ENCODE measurements around the gene CSNK2A2. TPM values are rescaled to one million over a fixed set of nuclear protein-coding genes. Genes with fewer than 3 reads are reported as not detected.

The CSNK2A2 gene
- total and polyA plus RNA-seq, 9 of the 15 experiments (the other 6 are each of a cell fraction or from before 2014, with no cell fraction given), result 20.8 to 109 (median 44.7) TPM

DNA sequence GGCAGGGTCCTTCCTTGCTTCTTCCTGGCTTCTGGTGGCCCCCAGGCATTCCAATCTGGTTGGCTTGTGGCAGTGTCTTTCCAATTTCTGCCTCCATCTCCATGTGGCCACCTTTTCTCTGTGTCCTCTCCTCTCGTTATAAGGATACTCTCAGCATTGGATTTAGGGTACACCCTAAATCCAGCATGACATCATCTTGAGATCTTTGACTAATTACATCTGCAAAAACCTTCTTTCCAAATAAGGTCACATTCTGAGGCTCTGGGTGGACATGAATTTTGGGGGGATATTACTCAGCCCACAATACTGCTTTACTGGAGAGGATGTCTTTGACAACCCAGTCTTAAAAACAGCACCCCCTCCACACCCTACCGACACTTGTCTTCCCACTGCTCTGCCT is 49.8 kb downstream of the CSNK2A2 start:
- no peaks in the 10 kb centered on the region for H3K79me2 ChIP-seq (ENCODE audit: control insufficient read depth, insufficient read depth, low read length)
- FAIRE-seq (no peak), DNase-seq (ENCODE audit: extremely low read depth in 1 of 4, low spot score in 3 of 4) (no peak), ATAC-seq (no peak)
- H2AFZ ChIP-seq (ENCODE audit: low read depth, low read length), result no peak overlapping the region
- TF ChIP-seq, protein P1, sequence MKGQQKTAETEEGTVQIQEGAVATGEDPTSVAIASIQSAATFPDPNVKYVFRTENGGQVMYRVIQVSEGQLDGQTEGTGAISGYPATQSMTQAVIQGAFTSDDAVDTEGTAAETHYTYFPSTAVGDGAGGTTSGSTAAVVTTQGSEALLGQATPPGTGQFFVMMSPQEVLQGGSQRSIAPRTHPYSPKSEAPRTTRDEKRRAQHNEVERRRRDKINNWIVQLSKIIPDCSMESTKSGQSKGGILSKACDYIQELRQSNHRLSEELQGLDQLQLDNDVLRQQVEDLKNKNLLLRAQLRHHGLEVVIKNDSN (CRISPR knock-in tag; IDR thresholded peaks at IDR 0.05), result no peak
- TF ChIP-seq ATF1 (CRISPR knock-in tag; IDR thresholded peaks at IDR 0.05), result no peak
- TF ChIP-seq ATF1 (tag; IDR thresholded peaks at IDR 0.05), result no peak
- TF ChIP-seq ZFPM2 (CRISPR knock-in tag; IDR thresholded peaks at IDR 0.05), result no peak
- no peak for TF ChIP-seq TOE1 (IDR thresholded peaks at IDR 0.05; ENCODE audit: borderline replicate concordance)
- TF ChIP-seq TOE1 (CRISPR knock-in tag; IDR thresholded peaks at IDR 0.05; ENCODE audit: borderline replicate concordance, low read depth), result no peak
- TF ChIP-seq, protein P2, sequence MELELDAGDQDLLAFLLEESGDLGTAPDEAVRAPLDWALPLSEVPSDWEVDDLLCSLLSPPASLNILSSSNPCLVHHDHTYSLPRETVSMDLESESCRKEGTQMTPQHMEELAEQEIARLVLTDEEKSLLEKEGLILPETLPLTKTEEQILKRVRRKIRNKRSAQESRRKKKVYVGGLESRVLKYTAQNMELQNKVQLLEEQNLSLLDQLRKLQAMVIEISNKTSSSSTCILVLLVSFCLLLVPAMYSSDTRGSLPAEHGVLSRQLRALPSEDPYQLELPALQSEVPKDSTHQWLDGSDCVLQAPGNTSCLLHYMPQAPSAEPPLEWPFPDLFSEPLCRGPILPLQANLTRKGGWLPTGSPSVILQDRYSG (tag; conservative IDR thresholded peaks at IDR 0.05; ENCODE audit: low read depth), result no peak
- TF ChIP-seq, protein P3, sequence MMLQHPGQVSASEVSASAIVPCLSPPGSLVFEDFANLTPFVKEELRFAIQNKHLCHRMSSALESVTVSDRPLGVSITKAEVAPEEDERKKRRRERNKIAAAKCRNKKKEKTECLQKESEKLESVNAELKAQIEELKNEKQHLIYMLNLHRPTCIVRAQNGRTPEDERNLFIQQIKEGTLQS (IDR thresholded peaks at IDR 0.05), result 0 out of 2 replicates have a peak, but pooled peaks have one; percentile 15
- TF ChIP-seq, protein P3 (CRISPR knock-in tag; conservative IDR thresholded peaks at IDR 0.05), result no peak
- ChIA-PET POLR2A (interaction anchor here (0.6 to 0.8 kb wide), 2 partner anchors 9 to 238 kb away, joined by 3 read pairs; no protein-coding TSS in a partner anchor), CTCF (ENCODE audit: low intra/inter-chr PET ratio) (no interaction called here)
- H3K4me2 ChIP-seq (ENCODE audit: insufficient read depth, low read length), result no peak overlapping the region
- H3K36me3 ChIP-seq (ENCODE audit: control insufficient read depth, insufficient read depth, low read length), result no peaks in the 10 kb centered on the region
- WGBS (ENCODE audit: insufficient coverage, low coverage, missing lambda C conversion rate), result 16% methylated on average over 2 of the region's 2 CpGs
- H3K9me3 ChIP-seq (replicated peaks; ENCODE audit: control insufficient read depth, insufficient read depth, low read depth, low read length), result no peaks in the 10 kb centered on the region
- H3K27ac ChIP-seq (ENCODE audit: extremely low read depth, low read depth, low read length), result no peak overlapping the region
- BruUV-seq (replicated peaks), result no TSS peak
- intact Hi-C loops (cut with micrococcal nuclease) (no loop called here), in situ Hi-C loops (cut with MboI) (no loop called here)
- no peaks in the 10 kb centered on the region for H4K20me1 ChIP-seq (replicated peaks; ENCODE audit: control insufficient read depth, insufficient read depth, low read length)
- no peak overlapping the region for H3K4me3 ChIP-seq
- H3K4me1 ChIP-seq (replicated peaks in 1 of 2; ENCODE audit: control insufficient read depth in 2 of 2, insufficient read depth in 2 of 2, low read length in 2 of 2), result no peaks in the 10 kb centered on the region; a peak in 1 of 5 replicates
- H3K9me1 ChIP-seq (ENCODE audit: control insufficient read depth, insufficient read depth, low read length), result no peaks in the 10 kb centered on the region
- no peak overlapping the region for H3K9ac ChIP-seq (ENCODE audit: insufficient read depth in 1 of 2, low read depth in 2 of 2, low read length in 2 of 2)
- no peaks in the 10 kb centered on the region; a peak in 1 of 5 replicates for H3K27me3 ChIP-seq (ENCODE audit: control insufficient read depth in 2 of 2, insufficient read depth in 2 of 2, low read length in 2 of 2)

Measured in K562 (cell line).